Thyroid gland (tissue), 4 donors: Measurements from ENCODE around the gene PCK2. TPM values are rescaled to one million over a fixed set of nuclear protein-coding genes. Genes with fewer than 3 reads are reported as not detected.

ENCODE experiments used
- DNase-seq, 2 donors: peaks; one replicate each; pipeline ENCODE4 v3.0.0-alpha.2; 2019
- H3K27ac ChIP-seq, 3 donors: fragments of 200-600 bp; sonication (generic); 1 replicate in 2 of 3; 2 replicates in 1 of 3; pipeline ENCODE4 v1.5.1; 2016 to 2019; ENCODE audit warnings: mild to moderate bottlenecking in 1 of 3, moderate library complexity in 1 of 3
- H3K27me3 ChIP-seq: fragments of 200-600 bp; sonication (generic); one replicate; pipeline ENCODE4 v1.5.1; 2019
- H3K36me3 ChIP-seq, 2 donors: fragments of 200-600 bp; sonication (generic); one replicate each; pipeline ENCODE4 v1.5.1; 2016 to 2019
- H3K4me1 ChIP-seq, 2 donors: fragments of 200-600 bp; sonication (generic); one replicate each; pipeline ENCODE4 v1.5.1; 2017 to 2019
- H3K4me3 ChIP-seq, 3 donors: fragments of 200-600 bp; sonication (generic); replicated peaks in 1 of 3; 1 replicate in 2 of 3; 2 replicates in 1 of 3; pipeline ENCODE4 v1.5.1; 2016; ENCODE audit warnings: mild to moderate bottlenecking in 1 of 3
- H3K9me3 ChIP-seq: fragments of 200-600 bp; sonication (generic); one replicate; pipeline ENCODE4 v1.5.1; 2017
- POLR2A ChIP-seq, 2 donors: fragments of 450-650 bp; IDR thresholded peaks; one replicate each; pipeline ENCODE4 v1.6.1; 2017; ENCODE audit warnings: antibody characterized with exemption in 2 of 2, mild to moderate bottlenecking in 2 of 2, moderate library complexity in 1 of 2
- WGBS, 2 donors: methylation state at CpG; one replicate each; pipeline ENCODE4 v1.1.5; 2017; 5-methylcytosine and 5-hydroxymethylcytosine counted together
- intact Hi-C: fragments of 100-400 bp; cut with DNase I; formaldehyde crosslinking; loops from one replicate; pipeline ENCODE4 v1.15.1; 2023
- total RNA-seq, 4 donors: library from RNA; depleted of rRNA; stranded (reverse); fragments of >200 nt; gene quantifications; one replicate each; pipeline ENCODE4 v1.2.3, GENCODE V29; 2016
- TF ChIP-seq, protein P1 (sequence below), 6 experiments: fragments of 200-600 bp in 3 of 6; fragments of 450-650 bp in 3 of 6; sonication (generic) in 3 of 6; IDR thresholded peaks; one replicate each; pipeline ENCODE4 v1.5.1; 2016 to 2019; ENCODE audit warnings: antibody characterized with exemption in 6 of 6, mild to moderate bottlenecking in 2 of 6, inconsistent platforms in 1 of 6, moderate library complexity in 1 of 6

Gene PCK2
- total RNA-seq, 4 donors from 2014 or later: 29.8 to 47.4 (median 39.3) TPM

GRCh38 chr14:24145219-24145618, 51.1 kb downstream of the PCK2 start:
- H3K9me3 ChIP-seq: no peaks in the 10 kb centered on the region
- no peak for DNase-seq
- H3K4me3 ChIP-seq: no peak overlapping the region
- TF ChIP-seq POLR2A (IDR thresholded peaks at IDR 0.05): no peak
- TF ChIP-seq, protein P1, sequence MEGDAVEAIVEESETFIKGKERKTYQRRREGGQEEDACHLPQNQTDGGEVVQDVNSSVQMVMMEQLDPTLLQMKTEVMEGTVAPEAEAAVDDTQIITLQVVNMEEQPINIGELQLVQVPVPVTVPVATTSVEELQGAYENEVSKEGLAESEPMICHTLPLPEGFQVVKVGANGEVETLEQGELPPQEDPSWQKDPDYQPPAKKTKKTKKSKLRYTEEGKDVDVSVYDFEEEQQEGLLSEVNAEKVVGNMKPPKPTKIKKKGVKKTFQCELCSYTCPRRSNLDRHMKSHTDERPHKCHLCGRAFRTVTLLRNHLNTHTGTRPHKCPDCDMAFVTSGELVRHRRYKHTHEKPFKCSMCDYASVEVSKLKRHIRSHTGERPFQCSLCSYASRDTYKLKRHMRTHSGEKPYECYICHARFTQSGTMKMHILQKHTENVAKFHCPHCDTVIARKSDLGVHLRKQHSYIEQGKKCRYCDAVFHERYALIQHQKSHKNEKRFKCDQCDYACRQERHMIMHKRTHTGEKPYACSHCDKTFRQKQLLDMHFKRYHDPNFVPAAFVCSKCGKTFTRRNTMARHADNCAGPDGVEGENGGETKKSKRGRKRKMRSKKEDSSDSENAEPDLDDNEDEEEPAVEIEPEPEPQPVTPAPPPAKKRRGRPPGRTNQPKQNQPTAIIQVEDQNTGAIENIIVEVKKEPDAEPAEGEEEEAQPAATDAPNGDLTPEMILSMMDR (IDR thresholded peaks at IDR 0.05): no peak
- H3K4me1 ChIP-seq: peaks cover 24% of the 10 kb centered on the region in 2 donors
- H3K27ac ChIP-seq: no peak overlapping the region
- intact Hi-C loops: no loop called here
- H3K27me3 ChIP-seq: no peaks in the 10 kb centered on the region
- WGBS, 2 donors: 89 to 100% methylated on average over 2 of the region's 2 CpGs
- H3K36me3 ChIP-seq: peaks cover 6 to 7% of the 10 kb centered on the region in 2 donors

DNA sequence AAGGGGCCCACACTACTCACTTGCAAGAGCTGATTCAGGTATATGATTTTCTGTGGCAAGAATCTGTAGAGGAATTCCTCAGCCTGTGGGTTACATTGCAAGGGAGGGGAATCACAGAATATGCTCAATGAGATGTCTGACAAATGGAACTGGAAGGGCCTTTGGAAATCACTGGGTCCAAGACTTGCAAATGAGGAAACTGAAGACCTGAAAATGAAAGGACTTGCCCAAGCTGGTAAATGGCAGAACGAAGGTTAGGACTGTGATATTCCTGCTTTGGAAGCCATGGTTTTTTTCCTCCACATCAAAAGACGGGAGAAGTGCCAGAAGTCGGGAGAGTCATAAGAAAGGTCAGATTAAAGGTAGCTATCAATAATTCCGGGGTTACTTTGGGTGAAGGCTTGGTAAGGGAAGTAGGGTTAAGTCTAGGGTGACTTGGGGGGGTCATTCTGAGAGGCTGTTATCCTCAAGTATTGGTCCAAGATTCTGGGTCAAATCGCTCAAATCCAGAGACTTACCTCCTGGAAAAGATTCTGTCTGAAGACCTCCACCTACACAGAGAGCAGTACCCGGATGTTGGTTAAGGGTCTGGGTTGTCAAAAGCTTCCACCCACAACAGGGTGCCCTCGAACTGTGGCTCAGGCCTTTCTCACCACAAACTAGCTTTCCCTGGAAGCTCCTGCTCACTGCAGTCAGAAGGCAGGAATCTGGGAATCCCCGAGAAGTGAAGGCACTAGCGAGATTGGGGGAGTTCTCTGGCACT, 51.8 kb downstream of the PCK2 start:
- Histone ChIP-seq H3K4me3 (peak overlapping the region; percentile 28 to 83 (median 58)), H3K4me1 (peaks cover 22 to 23% of the 10 kb centered on the region in 2 donors), H3K9me3 (no peaks in the 10 kb centered on the region), H3K36me3 (peaks cover 10 to 11% of the 10 kb centered on the region in 2 donors), H3K27me3 (no peaks in the 10 kb centered on the region), H3K27ac (peak overlapping the region; percentile 37 to 75 (median 70))
- WGBS, 2 donors: 20 to 23% methylated on average over 9 of the region's 9 CpGs
- DNase-seq: no peak
- TF ChIP-seq, protein P1 (IDR thresholded peaks at IDR 0.05): no peak
- intact Hi-C loops: no loop called here

DNA sequence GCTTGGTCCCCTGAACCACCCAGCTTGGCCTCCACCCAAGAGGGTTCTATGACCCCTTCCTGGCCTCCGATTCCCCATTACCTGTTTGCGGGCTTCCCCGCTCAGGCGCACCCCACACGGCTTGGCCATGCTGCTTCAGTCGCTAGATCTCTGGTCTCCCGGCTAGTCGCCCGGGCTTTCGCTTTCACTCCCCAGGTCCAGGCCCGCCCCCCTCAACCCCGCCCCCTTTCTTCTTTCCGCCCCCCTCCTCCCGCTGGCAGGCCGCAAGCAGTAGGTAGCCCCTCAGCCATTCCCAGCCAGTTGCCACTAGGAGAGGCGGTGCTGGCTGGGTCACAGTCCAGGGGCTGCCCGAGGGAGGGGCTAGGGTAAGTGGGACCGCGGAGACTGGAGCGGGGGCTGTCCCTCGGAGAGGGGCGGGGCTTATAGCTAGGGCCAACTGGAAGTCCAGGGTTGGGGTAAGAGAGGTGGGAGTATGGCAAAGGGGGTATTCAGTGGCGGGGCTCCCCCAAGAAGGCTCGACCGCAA, 52.4 kb downstream of the PCK2 start, which contains the start of gene PSME2:
Gene PSME2 (minus strand): TSS at position 158 of the 525 bp plus-strand sequence. CDS start 29 bp downstream, at position 129.
- WGBS, 2 donors: 0 to 1% methylated on average over 17 to 25 of the region's 25 CpGs
- peak in 1 of 2 donors; percentile 58 for TF ChIP-seq POLR2A (IDR thresholded peaks at IDR 0.05)
- TF ChIP-seq, protein P1 (IDR thresholded peaks at IDR 0.05): no peak
- intact Hi-C loops: no loop called here
- Histone ChIP-seq H3K4me3 (peak within 1 kb of the TSS; percentile 58 to 83 (median 83)), H3K27me3 (no peaks in the 10 kb centered on the region), H3K9me3 (no peaks in the 10 kb centered on the region), H3K36me3 (peaks cover 16 to 18% of the 10 kb centered on the region in 2 donors), H3K4me1 (peaks cover 22 to 23% of the 10 kb centered on the region in 2 donors), H3K27ac (peak within 1 kb of the TSS; percentile 37 to 75 (median 70))
- peak; percentile 99 for DNase-seq

- H3K9me3 ChIP-seq: no peaks in the 10 kb centered on the region
- peak within 1 kb of the TSS; percentile 37 to 75 (median 70) for H3K27ac ChIP-seq
- intact Hi-C loops: no loop called here
- TF ChIP-seq, protein P1 (IDR thresholded peaks at IDR 0.05): no peak
- peak in 1 of 2 donors; percentile 59 for TF ChIP-seq POLR2A (IDR thresholded peaks at IDR 0.05)
- DNase-seq: peak; percentile 99
- WGBS, 2 donors: 0 to 1% methylated on average over 19 to 32 of the region's 57 CpGs
- no peaks in the 10 kb centered on the region for H3K27me3 ChIP-seq
- H3K4me1 ChIP-seq: peaks cover 19% of the 10 kb centered on the region in 2 donors
- peak within 1 kb of the TSS; percentile 58 to 83 (median 83) for H3K4me3 ChIP-seq
- peaks cover 22 to 23% of the 10 kb centered on the region in 2 donors for H3K36me3 ChIP-seq
Observed at GRCh38 chr14:24146978-24147760, 53.1 kb downstream of the PCK2 start, which contains the start of gene RNF31. RNF31 (plus strand) TSS chr14:24147498; CDS start chr14:24147699, 201 bp downstream.
